CD14-positive monocyte (primary cell): ENCODE data around the gene EPGN. TPM values are rescaled to one million over a fixed set of nuclear protein-coding genes. Genes with fewer than 3 reads are reported as not detected.

Source experiments
- DNase-seq, 3 donors: peaks; one replicate each; pipeline ENCODE4 v3.0.0-alpha.2; 2011 to 2022
- H2AFZ ChIP-seq: 2 replicates; pipeline ENCODE4 v1.6.0; 2012; ENCODE audit warnings: mild to moderate bottlenecking, low read depth, low read length, inconsistent platforms; ENCODE audit not compliant: insufficient read depth, poor library complexity, severe bottlenecking
- H3K27ac ChIP-seq, 2 donors: 1 replicate in 1 of 2; 2 replicates in 1 of 2; pipeline ENCODE4 v1.5.1; 2012 to 2013; ENCODE audit warnings: low read length in 2 of 2, control low read depth in 1 of 2, inconsistent platforms in 1 of 2, low read depth in 1 of 2, mild to moderate bottlenecking in 1 of 2
- H3K27me3 ChIP-seq, 2 donors: one replicate each; pipeline versions ENCODE4 v1.6.0 to v1.6.1; 2011 to 2013; ENCODE audit warnings: low read length in 2 of 2; ENCODE audit not compliant: control insufficient read depth in 2 of 2, insufficient read depth in 2 of 2
- H3K36me3 ChIP-seq, 2 donors: replicated peaks in 1 of 2; 1 replicate in 1 of 2; 2 replicates in 1 of 2; pipeline versions ENCODE4 v1.5.1 to v1.6.1; 2012 to 2013; ENCODE audit warnings: low read length in 2 of 2, control low read depth in 1 of 2, inconsistent platforms in 1 of 2, mild to moderate bottlenecking in 1 of 2; ENCODE audit not compliant: insufficient read depth in 2 of 2, control insufficient read depth in 1 of 2
- H3K4me1 ChIP-seq, 2 donors: 1 replicate in 1 of 2; 2 replicates in 1 of 2; pipeline versions ENCODE4 v1.5.1 to v1.6.1; 2012 to 2013; ENCODE audit warnings: low read length in 2 of 2, control low read depth in 1 of 2, inconsistent platforms in 1 of 2, mild to moderate bottlenecking in 1 of 2, moderate library complexity in 1 of 2; ENCODE audit not compliant: insufficient read depth in 2 of 2, control insufficient read depth in 1 of 2
- H3K4me2 ChIP-seq: replicated peaks from 2 replicates; pipeline ENCODE3; 2012; ENCODE audit warnings: low read length, moderate library complexity, mild to moderate bottlenecking; ENCODE audit not compliant: poor library complexity, severe bottlenecking; ENCODE audit errors: extremely low read depth
- H3K4me3 ChIP-seq, 3 experiments: fragments of 200-600 bp in 1 of 3; sonication (generic) in 1 of 3; replicated peaks in 1 of 3; 1 replicate in 2 of 3; 2 replicates in 1 of 3; pipeline ENCODE4 v1.5.1; 2011 to 2013; ENCODE audit warnings: low read length in 3 of 3, mild to moderate bottlenecking in 3 of 3, control low read depth in 2 of 3, low read depth in 2 of 3, inconsistent platforms in 1 of 3, moderate library complexity in 1 of 3
- H3K79me2 ChIP-seq: 2 replicates; pipeline ENCODE4 v1.6.0; 2012; ENCODE audit warnings: mild to moderate bottlenecking, control low read depth, inconsistent platforms, low read length, moderate library complexity; ENCODE audit not compliant: insufficient read depth
- H3K9ac ChIP-seq: 2 replicates; pipeline ENCODE4 v1.6.0; 2017; ENCODE audit warnings: low read length, mild to moderate bottlenecking; ENCODE audit not compliant: insufficient read depth, poor library complexity, severe bottlenecking
- H3K9me3 ChIP-seq, 2 donors: replicated peaks in 1 of 2; 1 replicate in 1 of 2; 2 replicates in 1 of 2; pipeline versions ENCODE4 v1.5.1 to v1.6.1; 2012 to 2013; ENCODE audit warnings: low read length in 2 of 2, control low read depth in 1 of 2; ENCODE audit not compliant: control insufficient read depth in 1 of 2, insufficient read depth in 1 of 2
- H4K20me1 ChIP-seq: 2 replicates; pipeline ENCODE4 v1.6.0; 2012; ENCODE audit warnings: mild to moderate bottlenecking, low read length, control low read depth, moderate library complexity; ENCODE audit not compliant: insufficient read depth
- H3K27ac Mint-ChIP-seq, 7 donors: one replicate each; pipeline ENCODE4 v1.8.0; 2020; ENCODE audit warnings: mild to moderate bottlenecking in 7 of 7, mixed read lengths in 7 of 7, moderate library complexity in 6 of 7, inconsistent platforms in 2 of 7
- H3K27me3 Mint-ChIP-seq, 3 donors: one replicate each; pipeline ENCODE4 v1.8.0; 2021 to 2022; ENCODE audit warnings: low read depth in 3 of 3, mild to moderate bottlenecking in 3 of 3, mixed read lengths in 3 of 3, moderate library complexity in 3 of 3, inconsistent platforms in 1 of 3
- H3K36me3 Mint-ChIP-seq, 2 donors: one replicate each; pipeline ENCODE4 v1.8.0; 2020; ENCODE audit warnings: mixed read lengths in 2 of 2, inconsistent platforms in 1 of 2, mild to moderate bottlenecking in 1 of 2
- H3K4me1 Mint-ChIP-seq: one replicate; pipeline ENCODE4 v1.8.0; 2020; ENCODE audit warnings: mild to moderate bottlenecking, mixed read lengths
- H3K4me3 Mint-ChIP-seq, 2 donors: one replicate each; pipeline ENCODE4 v1.8.0; 2020; ENCODE audit warnings: mild to moderate bottlenecking in 2 of 2, mixed read lengths in 2 of 2, moderate library complexity in 1 of 2
- H3K9me3 Mint-ChIP-seq, 7 donors: one replicate each; pipeline ENCODE4 v1.8.0; 2020 to 2022; ENCODE audit warnings: mixed read lengths in 7 of 7, mild to moderate bottlenecking in 6 of 7, moderate library complexity in 6 of 7, inconsistent platforms in 2 of 7
- WGBS: methylation state at CpG from one replicate; pipeline ENCODE4 v1.1.5; 2013; ENCODE audit warnings: missing lambda C conversion rate; ENCODE audit not compliant: insufficient coverage; 5-methylcytosine and 5-hydroxymethylcytosine counted together
- intact Hi-C, 2 donors: fragments of 100-400 bp; cut with micrococcal nuclease; formaldehyde crosslinking; loops; one replicate each; pipeline versions ENCODE4 v1.15.0 to v1.15.1; 2023
- polyA plus RNA-seq, 3 donors: library from polyadenylated mRNA; depleted of rRNA in 1 of 3; unstranded in 2 of 3; stranded (reverse) in 1 of 3; fragments of 300-500 nt in 2 of 3; fragments of >200 nt in 1 of 3; fragmentation: Illumina TruSeq in 2 of 3; gene quantifications; 1 replicate in 2 of 3; 2 replicates in 1 of 3; pipeline ENCODE4 v1.2.3, GENCODE V29; 2012 to 2021
- TF ChIP-seq, protein P1 (sequence below): fragments of 200-600 bp; IDR thresholded peaks from one replicate; pipeline ENCODE4 v1.8.0; 2022; ENCODE audit warnings: antibody characterized with exemption, mild to moderate bottlenecking

Gene EPGN
- polyA plus RNA-seq, 3 donors = not detected

DNA sequence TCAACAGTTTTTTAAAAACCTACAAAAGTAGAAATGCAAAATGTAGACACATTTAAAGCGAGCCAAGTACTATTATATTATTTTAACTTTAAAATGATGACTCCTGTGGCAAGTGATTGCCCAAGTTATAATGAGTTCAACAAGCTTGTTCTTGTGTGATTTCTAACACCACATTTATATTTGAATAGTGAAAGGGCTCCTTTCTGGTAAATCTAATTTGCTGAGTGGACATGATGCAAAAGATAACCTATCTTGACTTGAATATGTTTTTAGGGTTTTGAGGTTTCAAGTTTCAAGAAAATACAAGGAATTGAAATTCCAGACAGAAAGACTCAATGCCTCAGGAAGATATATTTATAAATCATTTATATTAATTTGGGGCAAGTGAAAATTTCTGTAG lies 1.1 kb upstream of the EPGN start:
- Mint-ChIP-seq H3K4me1 (peaks cover 3% of the 10 kb centered on the region), H3K27me3 (no peaks in the 10 kb centered on the region), H3K27ac (no peak overlapping the region), H3K9me3 (peaks cover 0 to 2% (median 0%) of the 10 kb centered on the region in 7 donors), H3K4me3 (no peak overlapping the region), H3K36me3 (no peaks in the 10 kb centered on the region)
- WGBS = no CpG with 5 or more reads among the region's 1 CpG
- Histone ChIP-seq H3K4me3 (no peak overlapping the region), H3K36me3 (no peaks in the 10 kb centered on the region), H3K9me3 (no peaks in the 10 kb centered on the region), H3K4me1 (no peaks in the 10 kb centered on the region), H2AFZ (no peak overlapping the region), H4K20me1 (no peaks in the 10 kb centered on the region), H3K27me3 (no peaks in the 10 kb centered on the region), H3K9ac (no peak overlapping the region), H3K27ac (no peak overlapping the region), H3K4me2 (no peak overlapping the region), H3K79me2 (no peaks in the 10 kb centered on the region)
- no peak for DNase-seq
- intact Hi-C loops = no loop called here
- TF ChIP-seq, protein P1, sequence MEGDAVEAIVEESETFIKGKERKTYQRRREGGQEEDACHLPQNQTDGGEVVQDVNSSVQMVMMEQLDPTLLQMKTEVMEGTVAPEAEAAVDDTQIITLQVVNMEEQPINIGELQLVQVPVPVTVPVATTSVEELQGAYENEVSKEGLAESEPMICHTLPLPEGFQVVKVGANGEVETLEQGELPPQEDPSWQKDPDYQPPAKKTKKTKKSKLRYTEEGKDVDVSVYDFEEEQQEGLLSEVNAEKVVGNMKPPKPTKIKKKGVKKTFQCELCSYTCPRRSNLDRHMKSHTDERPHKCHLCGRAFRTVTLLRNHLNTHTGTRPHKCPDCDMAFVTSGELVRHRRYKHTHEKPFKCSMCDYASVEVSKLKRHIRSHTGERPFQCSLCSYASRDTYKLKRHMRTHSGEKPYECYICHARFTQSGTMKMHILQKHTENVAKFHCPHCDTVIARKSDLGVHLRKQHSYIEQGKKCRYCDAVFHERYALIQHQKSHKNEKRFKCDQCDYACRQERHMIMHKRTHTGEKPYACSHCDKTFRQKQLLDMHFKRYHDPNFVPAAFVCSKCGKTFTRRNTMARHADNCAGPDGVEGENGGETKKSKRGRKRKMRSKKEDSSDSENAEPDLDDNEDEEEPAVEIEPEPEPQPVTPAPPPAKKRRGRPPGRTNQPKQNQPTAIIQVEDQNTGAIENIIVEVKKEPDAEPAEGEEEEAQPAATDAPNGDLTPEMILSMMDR = no peak

- H3K9ac ChIP-seq = no peak overlapping the region
- H3K36me3 ChIP-seq = no peaks in the 10 kb centered on the region
- H3K27ac Mint-ChIP-seq = no peak overlapping the region
- H3K79me2 ChIP-seq = no peaks in the 10 kb centered on the region
- H3K27me3 Mint-ChIP-seq = no peaks in the 10 kb centered on the region
- no peak overlapping the region for H3K4me3 Mint-ChIP-seq
- no peaks in the 10 kb centered on the region for H4K20me1 ChIP-seq
- no peak overlapping the region for H2AFZ ChIP-seq
- no peak overlapping the region for H3K4me2 ChIP-seq
- H3K9me3 Mint-ChIP-seq = peaks cover 0 to 2% (median 0%) of the 10 kb centered on the region in 7 donors
- no peaks in the 10 kb centered on the region for H3K9me3 ChIP-seq
- H3K27me3 ChIP-seq = no peaks in the 10 kb centered on the region
- TF ChIP-seq, protein P1 = no peak
- no peaks in the 10 kb centered on the region for H3K4me1 ChIP-seq
- H3K4me3 ChIP-seq = no peak overlapping the region
- H3K27ac ChIP-seq = no peak overlapping the region
- H3K4me1 Mint-ChIP-seq = peaks cover 3% of the 10 kb centered on the region
- DNase-seq = no peak
- H3K36me3 Mint-ChIP-seq = no peaks in the 10 kb centered on the region
- intact Hi-C loops = no loop called here
Measured at GRCh38 chr4:74309223-74309622, 953 bp downstream of the EPGN start.
